NB4 (cell line): ENCODE data around the gene TMA7.

Experiments
- DNase-seq: peaks from one replicate; pipeline ENCODE4 v3.0.0; 2010; ENCODE audit warnings: low read depth
- H3K4me3 ChIP-seq: one replicate; pipeline ENCODE4 v1.5.1; 2011; ENCODE audit warnings: mild to moderate bottlenecking, low read depth, low read length, moderate library complexity
- CTCF ChIP-seq: IDR thresholded peaks from one replicate; pipeline ENCODE4 v1.5.1; 2012; ENCODE audit warnings: low read depth, low read length
- MYC ChIP-seq: IDR thresholded peaks from 2 replicates; pipeline ENCODE4 v1.6.1; 2011; ENCODE audit warnings: low read depth, low read length
- POLR2A ChIP-seq: IDR thresholded peaks from 2 replicates; pipeline ENCODE4 v1.6.1; 2011; ENCODE audit warnings: mild to moderate bottlenecking; ENCODE audit not compliant: insufficient read length; ENCODE audit errors: extremely low read depth
- TF ChIP-seq, protein P1 (sequence below): IDR thresholded peaks from 2 replicates; pipeline ENCODE4 v1.6.1; 2011; ENCODE audit warnings: low read depth, low read length

The TMA7 gene

DNA sequence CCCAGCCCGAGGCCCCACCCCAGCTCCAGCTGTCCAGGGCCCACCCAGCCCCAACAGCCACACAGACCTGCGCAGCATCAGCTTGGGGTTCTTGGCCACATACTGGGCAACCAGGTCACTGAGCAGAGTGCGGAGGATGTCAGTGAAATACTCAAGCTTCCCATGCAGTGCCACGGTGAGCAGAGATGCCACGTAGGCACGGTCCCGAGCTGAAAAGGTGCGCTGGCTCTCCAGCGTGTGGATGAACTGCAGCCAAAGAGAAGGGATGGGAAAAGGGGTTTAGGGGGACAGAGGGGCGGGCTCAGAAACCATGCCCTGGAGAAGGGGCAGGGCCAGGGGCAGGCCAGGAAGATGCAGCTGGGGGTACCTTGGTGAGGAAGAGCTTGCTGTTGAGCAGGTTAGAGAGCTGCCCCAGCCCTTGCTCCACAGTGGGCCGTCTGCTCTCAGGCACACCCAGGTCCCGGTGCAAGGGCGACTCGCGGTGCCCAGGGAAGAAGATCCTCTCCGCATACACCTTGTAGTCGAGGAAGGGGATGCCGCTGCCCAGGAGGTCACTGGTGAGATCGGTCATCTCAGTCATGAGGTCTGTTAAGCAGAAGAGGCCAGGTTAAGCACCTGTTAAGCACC lies 27.6 kb upstream of the TMA7 start:
- TF ChIP-seq POLR2A (no peak), MYC (no peak), CTCF (no peak)
- TF ChIP-seq, protein P1, sequence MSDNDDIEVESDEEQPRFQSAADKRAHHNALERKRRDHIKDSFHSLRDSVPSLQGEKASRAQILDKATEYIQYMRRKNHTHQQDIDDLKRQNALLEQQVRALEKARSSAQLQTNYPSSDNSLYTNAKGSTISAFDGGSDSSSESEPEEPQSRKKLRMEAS, result no peak
- no peak for DNase-seq
- H3K4me3 ChIP-seq, result no peak overlapping the region

GRCh38 chr3:48413086-48413485 lies 27.0 kb upstream of the TMA7 start:
- no peak for DNase-seq
- TF ChIP-seq CTCF (no peak), MYC (no peak), POLR2A (no peak)
- TF ChIP-seq, protein P1, result no peak
- H3K4me3 ChIP-seq, result no peak overlapping the region

GRCh38 chr3:48413611-48414010 lies 26.4 kb upstream of the TMA7 start:
- H3K4me3 ChIP-seq, result no peak overlapping the region
- DNase-seq, result no peak
- TF ChIP-seq MYC, result no peak
- TF ChIP-seq, protein P1, result no peak
- no peak for TF ChIP-seq POLR2A
- TF ChIP-seq CTCF, result no peak

GRCh38 chr3:48414376-48415250 lies 25.4 kb upstream of the TMA7 start:
- TF ChIP-seq POLR2A (no peak), CTCF (no peak), MYC (no peak)
- TF ChIP-seq, protein P1, result no peak
- no peak overlapping the region for H3K4me3 ChIP-seq
- DNase-seq, result no peak

- no peak overlapping the region for H3K4me3 ChIP-seq
- no peak for DNase-seq
- peak; percentile 4 for TF ChIP-seq CTCF
- TF ChIP-seq MYC, result no peak
- TF ChIP-seq, protein P1, result no peak
- TF ChIP-seq POLR2A, result no peak
Measured at GRCh38 chr3:48415251-48415953, 24.7 kb upstream of the TMA7 start.
